Kidney (tissue), 14 donors: ENCODE data around the gene PFDN1. TPM values are rescaled to one million over a fixed set of nuclear protein-coding genes. Genes with fewer than 3 reads are reported as not detected.

ENCODE experiments used
- DNase-seq, 5 donors: peaks; one replicate each; pipeline ENCODE4 v3.0.0-alpha.2; 2013 to 2020
- FAIRE-seq: peaks from 2 replicates; lab custom pipeline; 2012; peaks lifted over from hg19 to GRCh38; lab: Jason Lieb, UNC
- H3K27ac ChIP-seq, 2 donors: one replicate each; pipeline ENCODE4 v1.7.0; 2013; ENCODE audit warnings: low read depth in 2 of 2, low read length in 2 of 2, inconsistent platforms in 1 of 2
- H3K27me3 ChIP-seq: one replicate; pipeline ENCODE4 v1.7.1; 2013; ENCODE audit warnings: low read length, inconsistent platforms; ENCODE audit not compliant: control insufficient read depth, insufficient read depth
- H3K36me3 ChIP-seq, 3 donors: one replicate each; pipeline versions ENCODE4 v1.7.0 to v1.7.1; 2013; ENCODE audit warnings: low read length in 3 of 3, control low read depth in 1 of 3, inconsistent platforms in 1 of 3; ENCODE audit not compliant: insufficient read depth in 3 of 3, control insufficient read depth in 2 of 3
- H3K4me1 ChIP-seq, 3 donors: one replicate each; pipeline versions ENCODE4 v1.7.0 to v1.7.1; 2013; ENCODE audit warnings: low read length in 3 of 3, inconsistent platforms in 1 of 3, low read depth in 1 of 3; ENCODE audit not compliant: control insufficient read depth in 2 of 3, insufficient read depth in 2 of 3
- H3K4me3 ChIP-seq, 3 donors: one replicate each; pipeline versions ENCODE4 v1.7.0 to v1.8.1; 2013; ENCODE audit warnings: low read length in 3 of 3, control low read depth in 1 of 3, inconsistent platforms in 1 of 3
- H3K9ac ChIP-seq, 3 donors: one replicate each; pipeline versions ENCODE4 v1.7.0 to v1.7.1; 2013; ENCODE audit warnings: low read length in 3 of 3, control low read depth in 1 of 3, inconsistent platforms in 1 of 3
- H3K9me3 ChIP-seq, 3 donors: one replicate each; pipeline versions ENCODE4 v1.7.0 to v1.7.1; 2013; ENCODE audit warnings: low read length in 3 of 3, control low read depth in 1 of 3, inconsistent platforms in 1 of 3; ENCODE audit not compliant: control insufficient read depth in 2 of 3, insufficient read depth in 1 of 3
- CTCF ChIP-seq: IDR thresholded peaks from 3 replicates; pipeline ENCODE4 v1.5.1; 2012; ENCODE audit warnings: mild to moderate bottlenecking, moderate library complexity, borderline replicate concordance; ENCODE audit not compliant: insufficient read depth; ENCODE audit errors: extremely low read depth
- intact Hi-C: fragments of 100-400 bp; cut with DNase I; formaldehyde crosslinking; loops from one replicate; pipeline ENCODE4 v1.11.1; 2022
- polyA plus RNA-seq: library from polyadenylated mRNA; stranded (reverse); fragments of 350-450 nt; fragmentation: Illumina TruSeq; extraction: RNeasy Lipid Tissue Mini Kit (QIAGEN cat#74804); gene quantifications from one replicate; pipeline ENCODE4 v1.2.3, GENCODE V29; 2014; ENCODE audit warnings: low read depth, low replicate concordance; ENCODE audit not compliant: insufficient read depth
- total RNA-seq: library from RNA; stranded (reverse); fragmentation: NEBNext Ultra II Directional; extraction: Animal tissue kit (Norgen Biotek cat#: 25700); gene quantifications from one replicate; pipeline ENCODE4 v1.2.1, GENCODE V29; 2021
- donor health status: control.
- donor health status: control.
- donor health status: control.
- donor health status: control.
- donor health status: control.
- donor health status: DM: yes; HTN: yes; CAD: no.
- donor health status: Normal renal cell carcinoma (clear cell type).

The PFDN1 gene
- total and polyA plus RNA-seq, 2 donors from 2014 or later = 48.9 to 85.8 TPM

- Histone ChIP-seq H3K4me3 (no peak overlapping the region), H3K9me3 (no peaks in the 10 kb centered on the region), H3K36me3 (peaks cover 0 to 8% (median 5%) of the 10 kb centered on the region in 3 donors), H3K27me3 (no peaks in the 10 kb centered on the region), H3K4me1 (peaks cover 5 to 39% (median 37%) of the 10 kb centered on the region in 3 donors), H3K27ac (peak overlapping the region; percentile 78 to 94), H3K9ac (peak overlapping the region in 1 of 3 donors; percentile 21)
- DNase-seq (no peak), FAIRE-seq (no peak)
- intact Hi-C loops = no loop called here
- TF ChIP-seq CTCF = no peak
Observed at GRCh38 chr5:140242099-140242498, 60.8 kb downstream of the PFDN1 start.

GRCh38 chr5:140240987-140241706 lies 61.8 kb downstream of the PFDN1 start:
- Histone ChIP-seq H3K27me3 (no peaks in the 10 kb centered on the region), H3K27ac (peak overlapping the region; percentile 78 to 94), H3K4me1 (peaks cover 5 to 40% (median 37%) of the 10 kb centered on the region in 3 donors), H3K9ac (peak overlapping the region in 1 of 3 donors; percentile 41), H3K36me3 (peaks cover 0 to 8% (median 5%) of the 10 kb centered on the region in 3 donors), H3K9me3 (no peaks in the 10 kb centered on the region), H3K4me3 (no peak overlapping the region)
- no peak for TF ChIP-seq CTCF
- intact Hi-C loops = no loop called here
- peak; percentile 79 for FAIRE-seq
- peak; percentile 81 to 97 (median 85) for DNase-seq

- Histone ChIP-seq H3K4me3 (no peak overlapping the region), H3K9ac (peak overlapping the region in 1 of 3 donors; percentile 12), H3K9me3 (no peaks in the 10 kb centered on the region), H3K4me1 (peaks cover 5 to 37% (median 37%) of the 10 kb centered on the region in 3 donors), H3K27me3 (no peaks in the 10 kb centered on the region), H3K36me3 (peaks cover 0 to 8% (median 5%) of the 10 kb centered on the region in 3 donors), H3K27ac (peak overlapping the region; percentile 78 to 94)
- DNase-seq (peak in 4 of 5 donors; percentile 67 to 83 (median 75)), FAIRE-seq (no peak)
- peak; percentile 48 for TF ChIP-seq CTCF
- intact Hi-C loops = no loop called here
Observed at GRCh38 chr5:140239939-140240700, 62.8 kb downstream of the PFDN1 start.
